GM18951 (cell line): ENCODE measurements around the gene AEBP2.

Experiments used
- POLR2A ChIP-seq: IDR thresholded peaks from 4 replicates; pipeline ENCODE4 v1.6.1; 2011; ENCODE audit warnings: mild to moderate bottlenecking; ENCODE audit not compliant: insufficient read length, insufficient read depth; ENCODE audit errors: extremely low read depth
- in situ Hi-C: fragments of 300-500 bp; cut with MboI; formaldehyde crosslinking; loops from one replicate; pipeline ENCODE4 v1.12.0; 2022; ENCODE audit warnings: low sequenced_read_pairs, mixed read lengths, inconsistent platforms; ENCODE audit not compliant: unreplicated experiment

AEBP2 gene

DNA sequence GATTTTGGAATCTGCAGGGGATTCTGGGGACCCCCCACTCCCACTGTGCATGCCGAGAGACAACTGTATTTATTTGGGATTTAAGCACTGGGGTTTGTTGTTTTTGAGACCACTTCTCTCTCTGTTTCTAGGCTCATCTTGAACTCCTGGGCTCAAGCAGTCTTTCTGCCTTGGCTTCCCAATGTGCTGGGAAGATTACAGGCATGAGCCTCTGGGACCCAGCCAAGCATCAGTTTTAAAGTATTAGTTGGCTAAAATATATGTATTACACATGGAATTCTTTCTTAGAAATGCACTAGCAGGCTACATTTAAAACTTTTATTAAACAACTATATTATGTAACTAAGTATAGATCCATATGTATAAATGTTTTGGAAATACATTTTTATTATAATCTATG is 78.3 kb downstream of the AEBP2 start:
- in situ Hi-C loops: no loop called here
- TF ChIP-seq POLR2A: no peak

DNA sequence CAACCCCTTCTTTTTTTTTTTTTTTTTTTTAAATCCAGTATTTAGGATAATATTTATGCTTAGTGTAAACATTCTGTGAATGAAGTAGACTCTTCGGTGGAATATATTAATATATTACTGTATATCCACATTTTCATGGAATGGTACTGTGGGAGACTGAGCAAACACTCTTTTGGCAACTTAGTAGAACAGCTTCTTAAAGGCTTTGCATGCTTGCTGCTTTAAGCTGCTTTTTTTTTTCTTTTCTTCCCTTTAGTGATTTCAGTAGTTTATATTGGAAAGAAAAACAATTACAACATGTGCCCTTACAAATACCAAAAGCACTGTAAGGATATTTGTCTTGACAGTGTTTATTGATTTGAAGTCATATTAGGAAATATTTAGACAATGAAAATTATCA is 78.9 kb downstream of the AEBP2 start:
- no peak for TF ChIP-seq POLR2A
- in situ Hi-C loops: no loop called here

DNA sequence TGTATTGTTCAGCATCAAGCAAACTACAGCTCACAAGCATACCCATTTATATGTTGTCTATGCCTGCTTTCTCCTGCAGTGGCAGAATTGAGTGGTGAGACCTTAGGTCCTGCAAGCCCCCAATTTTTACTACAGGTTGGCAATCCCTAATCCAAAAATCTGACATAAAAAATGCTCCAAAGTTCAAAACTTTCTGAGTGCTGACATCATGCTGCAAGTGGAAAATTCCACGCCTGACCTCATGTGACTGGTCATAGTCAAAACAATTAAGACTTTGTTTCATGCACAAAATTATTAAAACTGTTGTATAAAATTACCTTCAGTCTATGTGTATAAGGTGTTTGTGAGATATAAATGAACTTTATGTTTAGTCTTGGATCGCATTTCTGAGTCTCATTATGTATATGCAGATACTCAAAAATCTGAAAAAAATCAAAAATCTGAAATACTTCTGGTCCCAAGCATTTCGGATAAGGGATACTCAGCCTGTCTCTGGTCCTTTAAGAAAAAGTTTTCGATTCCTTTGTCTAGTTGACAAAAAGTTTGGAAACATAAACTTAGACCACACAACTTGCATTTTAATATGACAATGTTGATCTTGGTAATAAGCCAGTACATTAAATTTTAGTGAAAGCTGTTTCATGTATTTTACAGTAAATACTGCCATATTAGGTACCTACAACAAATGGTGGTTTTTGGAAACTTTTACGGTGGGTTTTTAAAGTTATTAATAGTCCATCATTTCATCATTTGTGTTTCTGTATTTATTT is 81.5 kb downstream of the AEBP2 start:
- no peak for TF ChIP-seq POLR2A
- in situ Hi-C loops: no loop called here

DNA sequence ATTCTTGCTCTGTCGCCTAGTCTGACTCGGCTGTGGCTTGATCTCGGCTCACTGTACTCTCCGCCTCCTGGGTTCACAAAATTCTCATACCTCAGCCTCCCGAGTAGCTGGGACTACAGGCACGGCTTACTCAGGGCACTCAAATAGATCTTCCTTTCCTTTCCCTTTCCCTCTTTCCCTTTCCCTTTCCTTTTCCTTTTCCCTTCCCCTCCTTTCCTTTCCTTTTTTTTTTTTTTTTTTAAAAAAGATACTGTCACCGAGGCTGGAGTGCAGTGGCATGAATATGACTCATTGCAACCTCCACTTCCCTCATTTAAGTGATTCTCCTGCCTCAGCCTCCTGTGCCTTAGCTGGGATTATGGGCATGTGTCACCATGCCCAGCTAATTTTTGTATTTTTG is 86.0 kb downstream of the AEBP2 start:
- TF ChIP-seq POLR2A: no peak
- in situ Hi-C loops: no loop called here

DNA sequence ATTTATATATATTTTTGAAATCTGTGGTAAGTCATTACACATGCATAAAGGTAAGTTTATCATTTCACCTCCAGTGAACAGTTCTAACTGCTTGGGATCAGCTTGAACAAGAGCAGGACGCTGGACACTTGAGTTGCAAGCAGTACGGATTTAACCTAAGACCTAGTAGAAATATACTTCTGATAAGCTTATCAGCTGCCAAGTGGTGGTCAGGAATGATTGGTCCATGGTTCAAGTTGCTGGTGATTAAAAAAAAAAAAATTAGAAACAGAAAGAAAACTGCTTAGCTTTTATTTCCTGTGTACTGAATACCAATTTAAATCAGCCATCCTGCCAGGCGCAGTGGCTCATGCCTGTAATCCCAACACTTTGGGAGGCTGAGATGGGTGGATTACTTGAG is 88.6 kb downstream of the AEBP2 start:
- no peak for TF ChIP-seq POLR2A
- in situ Hi-C loops: no loop called here

DNA sequence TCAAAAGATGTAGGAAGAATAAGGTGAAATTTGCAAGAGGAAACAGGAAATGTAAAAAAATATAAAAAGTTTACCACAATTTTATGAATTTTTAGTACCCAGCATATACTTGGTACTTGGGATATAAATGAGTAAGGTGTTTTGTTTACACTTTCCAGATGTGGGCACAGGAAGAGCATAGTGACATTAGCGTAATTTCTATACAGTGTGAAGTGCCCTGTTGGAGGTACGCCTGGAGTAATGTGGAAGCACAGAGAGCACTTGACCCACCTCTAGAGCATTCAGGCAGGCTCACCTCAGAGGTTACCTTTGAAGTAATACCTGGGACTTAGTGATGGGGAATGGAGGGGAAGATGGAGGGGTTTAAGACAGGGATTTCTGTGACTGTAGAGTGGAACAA is 89.5 kb downstream of the AEBP2 start:
- TF ChIP-seq POLR2A: no peak
- in situ Hi-C loops: no loop called here

DNA sequence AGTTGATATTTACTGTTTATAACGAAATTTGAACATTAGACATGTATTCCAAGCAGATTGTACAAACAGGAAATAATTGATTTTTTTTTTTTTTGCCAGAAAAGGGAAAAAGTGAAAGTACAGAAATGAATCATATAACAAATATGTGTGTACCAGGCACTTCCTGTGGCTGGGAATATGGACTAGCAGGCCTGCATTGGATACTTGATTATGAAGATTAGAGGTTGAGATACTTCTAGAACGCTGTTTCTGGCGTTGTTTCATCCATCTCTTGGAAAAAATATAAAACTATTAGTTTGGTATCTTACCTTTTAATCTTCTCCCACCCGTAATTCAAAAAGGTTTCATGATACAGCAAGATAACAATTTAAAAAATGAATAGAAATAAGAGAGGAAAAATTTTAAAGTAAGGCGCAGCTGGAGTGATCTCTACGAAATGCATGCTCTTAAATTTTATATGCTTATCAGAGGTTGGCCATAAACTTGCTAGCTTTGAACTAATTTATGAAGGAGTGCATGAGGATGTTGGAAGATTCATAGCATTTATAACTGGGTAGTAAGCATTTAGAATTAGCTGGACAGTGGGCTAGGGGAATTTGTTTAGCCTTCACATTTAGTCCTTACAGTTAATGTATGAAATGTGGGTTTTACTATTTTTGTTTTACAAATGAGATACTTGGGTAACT is 90.8 kb downstream of the AEBP2 start:
- in situ Hi-C loops: no loop called here
- no peak for TF ChIP-seq POLR2A

DNA sequence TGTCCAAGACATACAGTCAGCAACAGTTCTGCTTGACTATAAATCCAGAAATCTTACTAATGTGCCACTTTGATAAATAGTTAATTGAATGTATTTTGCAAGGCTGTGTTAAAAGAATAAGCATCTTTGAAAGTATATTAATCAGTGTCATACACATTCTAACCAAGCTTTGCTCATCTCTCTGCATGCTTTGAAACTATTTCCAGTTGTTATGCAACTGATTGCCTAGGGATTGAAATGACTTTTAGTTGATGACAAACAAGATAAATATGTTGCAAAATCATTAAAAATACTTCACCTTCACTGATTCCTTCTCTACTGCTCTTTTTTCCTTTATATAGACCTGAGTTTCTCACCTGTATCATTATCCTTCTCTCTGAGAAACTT is 91.3 kb downstream of the AEBP2 start:
- TF ChIP-seq POLR2A: no peak

DNA sequence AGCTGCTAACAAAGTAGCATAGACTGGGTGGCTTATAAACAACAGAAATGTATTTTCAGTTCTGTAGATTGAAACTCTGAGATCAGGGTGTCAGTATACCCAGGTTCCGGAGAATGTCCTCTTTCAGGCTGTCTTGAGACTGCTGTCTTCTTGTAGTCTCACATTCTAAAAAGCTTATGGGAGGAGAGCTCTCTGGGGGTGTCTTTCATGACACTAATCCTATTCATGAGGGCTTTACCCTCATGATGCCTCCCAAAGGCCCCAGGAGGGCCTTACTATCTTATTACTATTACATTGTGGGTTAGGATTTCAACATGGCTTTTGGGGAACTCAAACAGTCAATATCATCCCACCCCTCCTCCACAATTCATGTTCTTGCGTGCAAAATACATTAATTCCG is 94.3 kb downstream of the AEBP2 start:
- in situ Hi-C loops: no loop called here
- no peak for TF ChIP-seq POLR2A

More for the DNA sequence above, 91.3 kb downstream of the AEBP2 start:
- in situ Hi-C loops: no loop called here

DNA sequence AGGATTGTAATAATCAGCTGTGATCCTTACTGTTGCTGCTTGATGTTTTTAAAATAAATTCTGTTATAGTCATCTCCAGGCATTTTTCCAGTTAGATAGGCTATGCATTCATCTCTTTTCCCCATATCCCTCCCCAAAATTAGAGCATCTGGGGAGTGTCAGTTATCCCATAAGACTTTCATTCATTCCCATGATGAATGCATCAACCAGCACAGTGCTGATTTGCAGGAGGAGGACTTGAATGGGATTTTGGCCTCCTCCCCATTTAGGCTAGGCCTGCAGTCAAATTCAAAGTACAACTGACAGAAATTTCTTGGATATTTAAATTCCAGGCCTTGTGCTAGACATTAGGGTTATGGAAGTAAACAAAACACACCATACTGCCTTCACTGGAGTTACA is 99.8 kb downstream of the AEBP2 start:
- no peak for TF ChIP-seq POLR2A
- in situ Hi-C loops: no loop called here

DNA sequence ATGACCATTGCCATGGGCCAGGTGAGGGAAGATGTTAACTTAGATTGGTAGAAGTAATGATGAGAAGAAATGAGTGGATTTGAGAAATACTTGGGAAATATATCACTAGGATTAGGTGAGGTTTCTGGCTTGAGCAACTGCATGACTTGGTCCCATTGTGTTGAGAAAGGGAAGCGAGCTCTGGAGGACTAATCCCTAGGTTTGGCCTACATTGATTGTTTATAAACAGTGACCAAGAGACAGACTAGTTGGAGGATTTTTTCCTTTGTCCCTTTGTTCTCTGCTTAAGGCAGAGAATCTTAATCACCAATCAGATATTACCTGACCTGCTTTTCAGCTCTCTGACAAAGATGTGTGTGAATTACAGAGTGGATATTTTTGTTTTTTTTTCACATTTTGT is 100.5 kb downstream of the AEBP2 start:
- in situ Hi-C loops: no loop called here

DNA sequence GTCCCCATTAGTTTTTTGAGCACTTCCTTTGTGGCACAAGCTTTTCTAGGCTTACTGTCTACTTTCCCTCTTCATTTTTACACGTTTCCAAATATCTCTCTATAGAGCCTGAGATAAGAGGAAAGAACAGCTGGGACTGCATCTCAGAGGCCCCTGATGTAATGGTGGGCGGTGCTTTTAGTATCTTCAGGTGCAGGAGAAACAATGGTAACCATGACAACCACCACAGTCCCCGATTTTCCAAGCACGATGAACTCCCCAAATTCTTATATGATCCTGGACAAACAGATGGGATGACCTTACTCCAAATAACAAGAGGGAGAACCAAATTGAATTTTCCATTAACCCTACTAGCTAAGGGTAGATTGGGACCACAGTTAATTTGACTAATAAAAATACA is 103.3 kb downstream of the AEBP2 start:
- no peak for TF ChIP-seq POLR2A
- in situ Hi-C loops: no loop called here

More for the DNA sequence above, 100.5 kb downstream of the AEBP2 start:
- no peak for TF ChIP-seq POLR2A

DNA sequence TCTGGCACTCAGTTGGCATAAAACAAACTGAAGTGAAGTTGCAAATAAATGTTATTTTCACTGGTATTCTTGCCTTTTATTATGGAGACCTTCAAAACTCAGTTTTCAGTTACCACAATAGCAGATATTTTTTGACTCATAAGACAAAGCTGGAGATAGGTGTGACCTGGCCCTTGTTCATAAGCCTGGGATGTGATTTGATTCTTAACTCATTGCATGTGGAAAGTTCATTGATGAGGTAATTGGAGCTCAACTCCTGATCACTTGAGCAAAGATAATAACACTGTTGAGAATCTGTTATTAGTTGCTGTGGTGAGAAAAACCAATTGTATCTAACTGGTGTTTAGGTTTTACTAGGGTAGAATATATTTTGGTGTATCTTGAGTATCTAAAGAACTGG is 105.1 kb downstream of the AEBP2 start:
- in situ Hi-C loops: no loop called here

DNA sequence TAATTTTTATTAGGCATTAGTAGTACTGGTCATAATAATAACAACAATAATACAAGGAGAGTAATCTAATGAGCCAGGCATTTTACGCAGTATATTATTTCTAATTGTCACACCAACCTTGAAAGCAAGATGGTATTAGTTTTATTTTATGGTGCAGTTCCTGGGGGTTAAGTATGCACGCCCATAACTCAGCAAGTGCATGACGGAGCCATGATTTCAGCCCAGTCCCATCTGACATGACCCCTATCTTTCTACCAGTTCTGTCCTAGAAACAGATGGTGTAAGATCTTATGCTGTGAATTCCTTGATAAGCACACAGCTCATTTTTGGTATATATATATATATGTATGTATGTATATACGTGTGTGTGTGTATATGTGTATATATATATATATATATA is 106.0 kb downstream of the AEBP2 start:
- in situ Hi-C loops: no loop called here
- TF ChIP-seq POLR2A: no peak

More for the DNA sequence above, 105.1 kb downstream of the AEBP2 start:
- TF ChIP-seq POLR2A: no peak
